GM12878 (cell line): ENCODE data around the gene GLS. TPM values are rescaled to one million over a fixed set of nuclear protein-coding genes. Genes with fewer than 3 reads are reported as not detected.

Experiments used
- ATAC-seq: fragments of 200-7000 bp; cut with Tn5 transposase; 3 replicates; pipeline ENCODE4 v1.9.1; 2020; ENCODE audit warnings: mild to moderate bottlenecking, moderate library complexity
- BruUV-seq: library from RNA; stranded (reverse); fragments of 400-500 nt; replicated peaks from 2 replicates; lab custom pipeline; 2021; lab: Mats Ljungman, UMichigan
- CTCF ChIA-PET: fragments of 300-600 bp; sonication (Branson Sonifier 250); formaldehyde crosslinking; extraction: SDS; loops from one replicate; lab custom pipeline; 2021; ENCODE audit warnings: inconsistent platforms; lab: Yijun Ruan, JAX
- POLR2A ChIA-PET: fragments of 350-600 bp; formaldehyde crosslinking; extraction: SDS; loops from one replicate; lab custom pipeline; 2021; ENCODE audit warnings: inconsistent platforms; lab: Charles Lee
- RAD21 ChIA-PET: fragments of 300-600 bp; sonication (Branson Sonifier 250); formaldehyde crosslinking; loops from one replicate; lab custom pipeline; 2023; ENCODE audit warnings: antibody characterized with exemption; ENCODE audit not compliant: unreplicated experiment; lab: Charles Lee
- SMC1A ChIA-PET: fragments of 300-600 bp; sonication (Branson Sonifier 250); formaldehyde crosslinking; loops from one replicate; lab custom pipeline; 2023; ENCODE audit not compliant: unreplicated experiment, uncharacterized antibody; lab: Charles Lee
- DNase-seq: peaks from one replicate; pipeline ENCODE4 v3.0.0-alpha.2; 2011; ENCODE audit warnings: low read depth, low spot score
- FAIRE-seq: peaks from 3 replicates; lab custom pipeline; 2011; peaks lifted over from hg19 to GRCh38; lab: Jason Lieb, UNC
- H2AFZ ChIP-seq: 2 replicates; pipeline ENCODE4 v1.6.0; 2011; ENCODE audit warnings: low read depth, low read length, control low read depth; ENCODE audit not compliant: control insufficient read depth
- H3K27ac ChIP-seq: 2 replicates; pipeline ENCODE4 v1.5.1; 2011; ENCODE audit warnings: control low read depth; ENCODE audit not compliant: control insufficient read depth, insufficient read depth
- H3K27me3 ChIP-seq, 2 experiments: replicated peaks in 1 of 2; 2 replicates each; pipeline versions ENCODE4 v1.6.0 to v1.6.1; 2011; ENCODE audit warnings: low read length in 1 of 2; ENCODE audit not compliant: control insufficient read depth in 2 of 2, insufficient read depth in 2 of 2
- H3K36me3 ChIP-seq, 2 experiments: 2 replicates each; pipeline ENCODE4 v1.5.1; 2011; ENCODE audit warnings: low read length in 1 of 2; ENCODE audit not compliant: control insufficient read depth in 2 of 2, insufficient read depth in 2 of 2
- H3K4me1 ChIP-seq: 2 replicates; pipeline ENCODE4 v1.6.1; 2011; ENCODE audit warnings: mild to moderate bottlenecking, low read length, moderate library complexity, mixed read lengths; ENCODE audit not compliant: control insufficient read depth, insufficient read depth
- H3K4me2 ChIP-seq: 2 replicates; pipeline ENCODE4 v1.6.0; 2011; ENCODE audit warnings: control low read depth; ENCODE audit not compliant: control insufficient read depth, insufficient read depth
- H3K4me3 ChIP-seq: fragments of 200-600 bp; sonication (generic); 2 replicates; pipeline ENCODE4 v1.5.1; 2016
- H3K79me2 ChIP-seq: 2 replicates; pipeline ENCODE4 v1.6.0; 2011; ENCODE audit warnings: low read length; ENCODE audit not compliant: control insufficient read depth, insufficient read depth
- H3K9ac ChIP-seq: 2 replicates; pipeline ENCODE4 v1.8.0; 2011; ENCODE audit warnings: low read length, control low read depth, mixed read lengths; ENCODE audit not compliant: control insufficient read depth, insufficient read depth
- H3K9me3 ChIP-seq: replicated peaks from 3 replicates; pipeline ENCODE4 v1.5.1; 2011; ENCODE audit warnings: mild to moderate bottlenecking, low read length; ENCODE audit not compliant: control insufficient read depth, insufficient read depth
- H4K20me1 ChIP-seq: 2 replicates; pipeline ENCODE4 v1.6.0; 2011; ENCODE audit not compliant: control insufficient read depth, insufficient read depth
- BRCA1 ChIP-seq: IDR thresholded peaks from 2 replicates; pipeline ENCODE4 v1.6.1; 2011; ENCODE audit warnings: low read depth, low read length, improper control_type of control experiment
- CBFB ChIP-seq: IDR thresholded peaks from 2 replicates; pipeline ENCODE4 v1.6.1; 2016; ENCODE audit warnings: antibody characterized with exemption, low read depth
- EED ChIP-seq: sonication (generic); IDR thresholded peaks from 2 replicates; pipeline ENCODE4 v1.6.1; 2016; ENCODE audit warnings: antibody characterized with exemption, low read depth
- POLR2AphosphoS5 ChIP-seq: IDR thresholded peaks from 2 replicates; pipeline ENCODE4 v1.6.1; 2011; ENCODE audit warnings: mild to moderate bottlenecking, low read length, inconsistent platforms
- WGBS: methylation state at CpG from one replicate; pipeline ENCODE4 v1.1.6; 2016; ENCODE audit warnings: low lambda C conversion rate; ENCODE audit not compliant: insufficient replicate concordance, insufficient coverage; ENCODE audit errors: missing lambda C conversion rate; 5-methylcytosine and 5-hydroxymethylcytosine counted together
- in situ Hi-C: fragments of 300-500 bp; cut with MboI; formaldehyde crosslinking; loops from 9 replicates; pipeline ENCODE4 v1.14.3; 2018; ENCODE audit warnings: mixed read lengths
- intact Hi-C: fragments of 100-400 bp; cut with micrococcal nuclease; formaldehyde crosslinking; loops from one replicate; pipeline ENCODE4 v1.14.2; 2022; ENCODE audit not compliant: unreplicated experiment
- polyA plus RNA-seq, 11 experiments: library from polyadenylated mRNA; depleted of rRNA in 4 of 11; unstranded in 6 of 11; stranded (reverse) in 5 of 11; fragments of >200 nt; fragmentation: Nextera tagmentation in 4 of 11; fragmentation: Illumina TruSeq in 1 of 11; extraction: Ambion mirVana in 4 of 11; extraction: Trizol in 1 of 11; gene quantifications; 1 replicate in 1 of 11; 2 replicates in 10 of 11; pipeline versions ENCODE4 v1.2.1 to v1.2.3, GENCODE V29; 2011 to 2016; ENCODE audit warnings: inconsistent platforms in 2 of 11, missing spikeins in 2 of 11, low read depth in 1 of 11
- total RNA-seq, 4 experiments: library from RNA; depleted of rRNA in 3 of 4; stranded (reverse); fragments of >200 nt in 3 of 4; fragmentation: Illumina TruSeq in 1 of 4; extraction: Trizol in 1 of 4; gene quantifications; 2 replicates each; pipeline versions ENCODE4 v1.2.1 to v1.2.3, GENCODE V29; 2013 to 2021

Gene GLS
- total and polyA plus RNA-seq, 10 of the 15 experiments (the other 5 are each of a cell fraction or from before 2014, with no cell fraction given): 15.7 to 145 (median 70.8) TPM

DNA sequence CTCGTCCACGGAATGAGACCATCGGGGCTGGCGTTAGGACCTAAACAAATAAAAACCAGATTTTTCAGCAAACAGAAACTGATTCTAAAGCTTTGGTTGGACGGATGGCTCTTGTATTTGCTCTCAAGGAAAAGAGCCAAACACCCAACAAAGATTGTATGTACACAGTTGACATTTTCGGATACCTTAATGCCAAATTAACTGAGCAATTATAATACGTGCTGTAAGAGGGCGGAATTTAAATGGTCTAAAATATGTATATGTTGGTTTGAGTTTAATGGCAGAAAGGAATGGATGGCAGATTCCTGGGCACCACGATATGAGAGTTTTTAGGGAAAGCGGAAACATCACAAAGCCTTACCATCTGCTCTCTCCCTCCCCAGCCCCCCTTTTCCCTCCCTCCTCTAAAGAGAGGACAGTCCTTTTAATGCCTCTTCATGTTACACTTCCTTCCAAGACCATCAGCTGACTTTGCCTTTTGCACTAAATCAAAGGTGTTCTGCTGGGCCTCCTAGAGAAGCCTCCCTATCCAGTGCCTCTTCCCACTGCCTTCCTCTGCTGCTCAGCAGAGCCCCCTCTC, 100.1 kb downstream of the GLS start:
- Histone ChIP-seq H3K9ac (no peak overlapping the region), H3K79me2 (no peaks in the 10 kb centered on the region)
- TF ChIP-seq EED: no peak
- TF ChIP-seq POLR2AphosphoS5: peak; percentile 45
- no peak for TF ChIP-seq BRCA1
- TF ChIP-seq, all 136 proteins: peak for 1
- peaks cover 52 to 90% of the 10 kb centered on the region in 2 experiments for H3K36me3 ChIP-seq
- no peak overlapping the region for H3K4me3 ChIP-seq
- H3K4me2 ChIP-seq: no peak overlapping the region
- no peak overlapping the region for H2AFZ ChIP-seq
- intact Hi-C loops: no loop called here
- DNase-seq: no peak
- in situ Hi-C loops: no loop called here
- no peaks in the 10 kb centered on the region for H3K27me3 ChIP-seq
- RAD21 ChIA-PET: no interaction called here
- SMC1A ChIA-PET: interaction anchor here (0.8 to 1.5 kb wide), 4 partner anchors 9 to 49 kb away, joined by 3 to 8 read pairs (median 4); no protein-coding TSS in a partner anchor
- POLR2A ChIA-PET: interaction anchor here (0.5 to 1.8 kb wide), 2 partner anchors 7 to 78 kb away, joined by 3 to 4 read pairs; no protein-coding TSS in a partner anchor
- CTCF ChIA-PET: interaction anchor here (1.9 kb wide), 1 partner anchor 13 kb away, joined by 5 read pairs; no protein-coding TSS in a partner anchor
- H3K4me1 ChIP-seq: no peaks in the 10 kb centered on the region
- no peak for FAIRE-seq
- WGBS: 97% methylated on average over 10 of the region's 10 CpGs
- no TSS peak for BruUV-seq
- H4K20me1 ChIP-seq: peaks cover 12% of the 10 kb centered on the region
- H3K9me3 ChIP-seq: no peaks in the 10 kb centered on the region
- ATAC-seq: no peak
- H3K27ac ChIP-seq: no peak overlapping the region

DNA sequence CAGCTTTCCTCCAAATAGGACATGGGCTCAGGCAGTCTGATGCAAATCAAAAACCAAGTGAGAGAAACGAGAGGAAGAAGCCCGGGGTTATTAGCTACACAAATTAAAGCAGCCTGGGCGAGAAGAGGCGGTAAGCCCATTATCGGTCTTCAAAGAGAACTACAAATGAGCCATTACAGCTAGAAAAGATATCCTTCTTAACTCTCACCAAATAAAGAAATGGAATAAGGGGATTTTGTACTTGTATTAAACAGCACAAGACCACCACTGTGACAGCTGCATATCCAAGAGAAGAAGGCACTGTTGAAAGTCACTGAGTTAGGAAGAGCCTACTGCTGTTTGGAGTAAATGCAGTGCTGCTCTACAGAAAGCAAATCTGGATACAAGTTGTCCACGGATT, 100.7 kb downstream of the GLS start:
- intact Hi-C loops: no loop called here
- SMC1A ChIA-PET: interaction anchor here (0.8 to 1.5 kb wide), 4 partner anchors 8 to 48 kb away, joined by 3 to 8 read pairs (median 4); no protein-coding TSS in a partner anchor
- H3K79me2 ChIP-seq: no peaks in the 10 kb centered on the region; the same call in 1 of the 2 replicates
- H3K4me2 ChIP-seq: no peak overlapping the region
- WGBS: 93% methylated on average over 6 of the region's 6 CpGs
- POLR2A ChIA-PET: interaction anchor here (0.5 kb wide), 1 partner anchor 79 kb away, joined by 3 read pairs; no protein-coding TSS in a partner anchor
- no peak overlapping the region for H2AFZ ChIP-seq
- no peak overlapping the region for H3K4me3 ChIP-seq
- H3K36me3 ChIP-seq: peaks cover 54 to 90% of the 10 kb centered on the region in 2 experiments
- RAD21 ChIA-PET: interaction anchor here (1.0 kb wide), 1 partner anchor 48 kb away, joined by 3 read pairs; no protein-coding TSS in a partner anchor
- FAIRE-seq (no peak), DNase-seq (no peak), ATAC-seq (no peak)
- no peak overlapping the region for H3K27ac ChIP-seq
- CTCF ChIA-PET: interaction anchor here (0.6 to 1.9 kb wide), 3 partner anchors 13 to 1077 kb away, joined by 3 to 5 read pairs (median 4); no protein-coding TSS in a partner anchor
- no peak for TF ChIP-seq CBFB
- TF ChIP-seq POLR2AphosphoS5: peak; percentile 82
- in situ Hi-C loops: no loop called here
- no peaks in the 10 kb centered on the region for H3K4me1 ChIP-seq
- H3K27me3 ChIP-seq: no peaks in the 10 kb centered on the region
- no peak overlapping the region for H3K9ac ChIP-seq
- H4K20me1 ChIP-seq: peaks cover 17% of the 10 kb centered on the region
- no TSS peak for BruUV-seq
- no peaks in the 10 kb centered on the region for H3K9me3 ChIP-seq
